WERI-Rb-1 (cell line): ENCODE data around the gene GTF3C1.

Experiments
- DNase-seq: peaks from one replicate; pipeline ENCODE4 v3.0.0-alpha.2; 2020
- H3K27ac ChIP-seq: fragments of 250-450 bp; sonication (Bioruptor Pico); 2 replicates; pipeline ENCODE4 v1.5.1; 2020; ENCODE audit warnings: mild to moderate bottlenecking, moderate library complexity
- H3K27me3 ChIP-seq: fragments of 250-450 bp; sonication (Bioruptor Pico); 2 replicates; pipeline ENCODE4 v1.5.1; 2021; ENCODE audit warnings: mild to moderate bottlenecking, low read depth, moderate library complexity; ENCODE audit not compliant: insufficient read depth, severe bottlenecking
- H3K36me3 ChIP-seq: fragments of 250-450 bp; sonication (Bioruptor Pico); 2 replicates; pipeline ENCODE4 v1.5.1; 2020; ENCODE audit warnings: mild to moderate bottlenecking, moderate library complexity
- H3K4me3 ChIP-seq: 2 replicates; pipeline ENCODE4 v1.5.1; 2011; ENCODE audit warnings: low read depth, mild to moderate bottlenecking, control low read depth, low read length
- H3K9me3 ChIP-seq: fragments of 250-450 bp; sonication (Bioruptor Pico); 2 replicates; pipeline ENCODE4 v1.5.1; 2021; ENCODE audit warnings: mild to moderate bottlenecking, moderate library complexity; ENCODE audit not compliant: severe bottlenecking
- CTCF ChIP-seq: IDR thresholded peaks from 2 replicates; pipeline ENCODE4 v1.5.1; 2011; ENCODE audit warnings: low read depth, mild to moderate bottlenecking, control low read depth, inconsistent platforms, low read length

The GTF3C1 gene

GRCh38 chr16:27547851-27548250 lies 1.9 kb downstream of the GTF3C1 start:
- H3K36me3 ChIP-seq = peaks cover 53% of the 10 kb centered on the region
- no peak for TF ChIP-seq CTCF
- no peak overlapping the region for H3K4me3 ChIP-seq
- no peaks in the 10 kb centered on the region for H3K27me3 ChIP-seq
- DNase-seq = no peak
- H3K9me3 ChIP-seq = no peaks in the 10 kb centered on the region
- no peak overlapping the region for H3K27ac ChIP-seq

- no peak for TF ChIP-seq CTCF
- Histone ChIP-seq H3K27ac (no peak overlapping the region), H3K27me3 (no peaks in the 10 kb centered on the region), H3K4me3 (no peak overlapping the region), H3K36me3 (peaks cover 60% of the 10 kb centered on the region), H3K9me3 (no peaks in the 10 kb centered on the region)
- DNase-seq = no peak
These were observed 2.6 kb downstream of the GTF3C1 start for GRCh38 chr16:27547134-27547533.

- H3K36me3 ChIP-seq = peaks cover 83% of the 10 kb centered on the region
- H3K27ac ChIP-seq = no peak overlapping the region
- TF ChIP-seq CTCF = no peak
- no peaks in the 10 kb centered on the region for H3K27me3 ChIP-seq
- no peaks in the 10 kb centered on the region for H3K9me3 ChIP-seq
- H3K4me3 ChIP-seq = no peak overlapping the region
- DNase-seq = no peak
These were observed 5.0 kb downstream of the GTF3C1 start for GRCh38 chr16:27544671-27545070.

- H3K9me3 ChIP-seq = no peaks in the 10 kb centered on the region
- no peak overlapping the region for H3K27ac ChIP-seq
- no peak overlapping the region for H3K4me3 ChIP-seq
- no peak for DNase-seq
- H3K27me3 ChIP-seq = no peaks in the 10 kb centered on the region
- TF ChIP-seq CTCF = no peak
- peaks cover 90% of the 10 kb centered on the region for H3K36me3 ChIP-seq
These were observed 5.9 kb downstream of the GTF3C1 start for GRCh38 chr16:27543801-27544200.

GRCh38 chr16:27539636-27540035 lies 10.1 kb downstream of the GTF3C1 start:
- H3K27ac ChIP-seq = no peak overlapping the region
- peaks cover 92% of the 10 kb centered on the region for H3K36me3 ChIP-seq
- DNase-seq = no peak

More at GRCh38 chr16:27539636-27540035, 10.1 kb downstream of the GTF3C1 start:
- TF ChIP-seq CTCF = no peak
- no peak overlapping the region for H3K4me3 ChIP-seq
- H3K27me3 ChIP-seq = no peaks in the 10 kb centered on the region
- no peaks in the 10 kb centered on the region for H3K9me3 ChIP-seq
